WTC11 (cell line): Measurements from ENCODE around the gene CAV3. TPM values are rescaled to one million over a fixed set of nuclear protein-coding genes. Genes with fewer than 3 reads are reported as not detected.

Experiments used
- ATAC-seq: fragments of 200-7000 bp; cut with Tn5 transposase; 2 replicates; pipeline ENCODE4 v1.10.0; 2021; ENCODE audit warnings: mild to moderate bottlenecking, moderate library complexity
- CTCF ChIA-PET: fragments of 300-600 bp; sonication (Branson Sonifier 250); formaldehyde crosslinking; loops from one replicate; lab custom pipeline; 2021; ENCODE audit warnings: antibody characterized with exemption; lab: Charles Lee
- POLR2A ChIA-PET: fragments of 350-600 bp; sonication (Branson Sonifier 250); formaldehyde crosslinking; loops from one replicate; lab custom pipeline; 2021; ENCODE audit warnings: antibody characterized with exemption; lab: Charles Lee
- DNase-seq: peaks from one replicate; pipeline ENCODE4 v3.0.0; 2021; ENCODE audit warnings: low spot score
- H3K27ac Mint-ChIP-seq: 2 replicates; pipeline ENCODE4 v1.8.0; 2021; ENCODE audit warnings: mixed read lengths
- H3K27me3 Mint-ChIP-seq: 2 replicates; pipeline ENCODE4 v1.8.0; 2021; ENCODE audit warnings: low read depth, mild to moderate bottlenecking, moderate library complexity, mixed read lengths
- H3K36me3 Mint-ChIP-seq: 2 replicates; pipeline ENCODE4 v1.8.0; 2021; ENCODE audit warnings: mixed read lengths
- H3K4me1 Mint-ChIP-seq: 2 replicates; pipeline ENCODE4 v1.8.0; 2022; ENCODE audit warnings: mixed read lengths
- H3K4me3 Mint-ChIP-seq: 2 replicates; pipeline ENCODE4 v1.8.0; 2021; ENCODE audit warnings: mild to moderate bottlenecking, moderate library complexity, mixed read lengths
- H3K9me3 Mint-ChIP-seq: 2 replicates; pipeline ENCODE4 v1.8.0; 2021; ENCODE audit warnings: mixed read lengths
- AR ChIP-seq: fragments of 250-450 bp; sonication (Bioruptor Pico); IDR thresholded peaks from 2 replicates; pipeline ENCODE4 v1.9.0; 2021; ENCODE audit warnings: mild to moderate bottlenecking
- CREM ChIP-seq: sonication (generic); formaldehyde crosslinking; IDR thresholded peaks from 2 replicates; pipeline ENCODE4 v1.8.1; 2022; ENCODE audit warnings: mild to moderate bottlenecking, missing genetic modification reagents, moderate library complexity
- EMX1 ChIP-seq: fragments of 250-450 bp; sonication (Bioruptor Pico); IDR thresholded peaks from 2 replicates; pipeline ENCODE4 v1.8.0; 2021; ENCODE audit warnings: mild to moderate bottlenecking
- ERG ChIP-seq: fragments of 250-450 bp; sonication (Bioruptor Pico); IDR thresholded peaks from 2 replicates; pipeline ENCODE4 v1.8.0; 2021; ENCODE audit warnings: mild to moderate bottlenecking
- ESRRA ChIP-seq: sonication (generic); formaldehyde crosslinking; IDR thresholded peaks from 2 replicates; pipeline ENCODE4 v1.8.1; 2022; ENCODE audit warnings: mild to moderate bottlenecking, missing genetic modification reagents, borderline replicate concordance
- FOXK1 ChIP-seq: sonication (generic); formaldehyde crosslinking; IDR thresholded peaks from 2 replicates; pipeline ENCODE4 v1.8.0; 2022; ENCODE audit warnings: mild to moderate bottlenecking, moderate library complexity, missing genetic modification reagents
- KAT7 ChIP-seq: sonication (generic); formaldehyde crosslinking; IDR thresholded peaks from 2 replicates; pipeline ENCODE4 v1.8.1; 2023; ENCODE audit warnings: missing genetic modification reagents, mild to moderate bottlenecking, borderline replicate concordance
- MXD4 ChIP-seq: fragments of 250-450 bp; sonication (Bioruptor Pico); IDR thresholded peaks from 2 replicates; pipeline ENCODE4 v1.8.0; 2021; ENCODE audit warnings: mild to moderate bottlenecking, moderate library complexity, borderline replicate concordance
- NFATC4 ChIP-seq: fragments of 250-450 bp; sonication (Bioruptor Pico); IDR thresholded peaks from 2 replicates; pipeline ENCODE4 v1.9.0; 2021; ENCODE audit warnings: mild to moderate bottlenecking
- NFYB ChIP-seq: sonication (generic); formaldehyde crosslinking; conservative IDR thresholded peaks from 2 replicates; pipeline ENCODE4 v1.8.0; 2022; ENCODE audit warnings: low read depth, missing genetic modification reagents
- PRDM15 ChIP-seq: sonication (generic); formaldehyde crosslinking; IDR thresholded peaks from 2 replicates; pipeline ENCODE4 v1.8.0; 2022; ENCODE audit warnings: missing genetic modification reagents
- TCF7 ChIP-seq: sonication (generic); formaldehyde crosslinking; IDR thresholded peaks from 2 replicates; pipeline ENCODE4 v1.8.0; 2022; ENCODE audit warnings: mild to moderate bottlenecking, low read depth, missing genetic modification reagents, moderate library complexity
- TEAD1 ChIP-seq: sonication (generic); formaldehyde crosslinking; IDR thresholded peaks from 2 replicates; pipeline ENCODE4 v1.8.0; 2022; ENCODE audit warnings: mild to moderate bottlenecking, missing genetic modification reagents
- TEAD4 ChIP-seq: sonication (generic); formaldehyde crosslinking; IDR thresholded peaks from 2 replicates; pipeline ENCODE4 v1.8.0; 2022; ENCODE audit warnings: mild to moderate bottlenecking, missing genetic modification reagents
- ZBTB21 ChIP-seq: sonication (generic); formaldehyde crosslinking; IDR thresholded peaks from 2 replicates; pipeline ENCODE4 v1.8.1; 2023; ENCODE audit warnings: mild to moderate bottlenecking, missing genetic modification reagents, borderline replicate concordance
- ZBTB43 ChIP-seq: sonication (generic); formaldehyde crosslinking; IDR thresholded peaks from 2 replicates; pipeline ENCODE4 v1.8.1; 2023; ENCODE audit warnings: mild to moderate bottlenecking, missing genetic modification reagents
- ZNF232 ChIP-seq: sonication (generic); formaldehyde crosslinking; IDR thresholded peaks from 2 replicates; pipeline ENCODE4 v1.8.0; 2022; ENCODE audit warnings: mild to moderate bottlenecking, missing genetic modification reagents
- ZNF396 ChIP-seq: fragments of 250-450 bp; sonication (Bioruptor Pico); IDR thresholded peaks from 2 replicates; pipeline ENCODE4 v1.8.0; 2021; ENCODE audit warnings: mild to moderate bottlenecking, moderate library complexity, borderline replicate concordance
- total RNA-seq: library from RNA; stranded (reverse); gene quantifications from 3 replicates; pipeline ENCODE4 v1.2.3, GENCODE V29; 2021

The CAV3 gene
- total RNA-seq, 1 experiment from 2014 or later = not detected

- Mint-ChIP-seq H3K36me3 (no peaks in the 10 kb centered on the region), H3K4me3 (no peak overlapping the region)
- ATAC-seq = peak; percentile 19
Observed at GRCh38 chr3:8743911-8744310, 10.3 kb downstream of the CAV3 start.

More at GRCh38 chr3:8743911-8744310, 10.3 kb downstream of the CAV3 start:
- no peaks in the 10 kb centered on the region for H3K9me3 Mint-ChIP-seq
- no peak for TF ChIP-seq NFYB (CRISPR knock-in tag)
- TF ChIP-seq TCF7 (CRISPR knock-in tag) = no peak
- no peak for TF ChIP-seq EMX1
- no peak for TF ChIP-seq TEAD1 (CRISPR knock-in tag)
- TF ChIP-seq ESRRA = no peak
- TF ChIP-seq ZBTB21 (CRISPR knock-in tag) = no peak
- TF ChIP-seq MXD4 = no peak
- no peak for TF ChIP-seq PRDM15 (CRISPR knock-in tag)
- no peak for TF ChIP-seq CREM (CRISPR knock-in tag)
- no peak for TF ChIP-seq ZNF396 (CRISPR knock-in tag)
- no peak for TF ChIP-seq ZNF232 (CRISPR knock-in tag)
- TF ChIP-seq ZBTB43 = no peak
- no peak for TF ChIP-seq NFATC4 (CRISPR knock-in tag)
- no peak for TF ChIP-seq KAT7 (CRISPR knock-in tag)
- TF ChIP-seq ERG (CRISPR knock-in tag) = no peak
- no peak for TF ChIP-seq TEAD4 (CRISPR knock-in tag)
- no peak for TF ChIP-seq AR (CRISPR knock-in tag)
- TF ChIP-seq FOXK1 (CRISPR knock-in tag) = no peak
- TF ChIP-seq, all 79 proteins: peak for 0
- no peak for DNase-seq
- POLR2A ChIA-PET = interaction anchor here (0.7 kb wide), 1 partner anchor 199 kb away, joined by 5 read pairs; no protein-coding TSS in a partner anchor
- Mint-ChIP-seq H3K27ac (no peak overlapping the region), H3K4me1 (peaks cover 33% of the 10 kb centered on the region), H3K27me3 (peaks cover 3% of the 10 kb centered on the region)
- CTCF ChIA-PET = interaction anchor here (0.7 to 2.5 kb wide), 4 partner anchors 12 to 188 kb away, joined by 5 to 11 read pairs (median 10); partner anchors contain the start of gene OXTR
